Osteoblast (primary cell): ENCODE results near the gene OPCML. TPM values are rescaled to one million over a fixed set of nuclear protein-coding genes. Genes with fewer than 3 reads are reported as not detected.

Source experiments
- DNase-seq: peaks from one replicate; pipeline ENCODE4 v3.0.0; 2011; ENCODE audit warnings: low spot score, mixed read lengths; ENCODE audit not compliant: insufficient read length; ENCODE audit errors: missing footprints
- H2AFZ ChIP-seq: 2 replicates; pipeline ENCODE4 v1.6.0; 2011; ENCODE audit warnings: mild to moderate bottlenecking, low read length
- H3K27ac ChIP-seq: 2 replicates; pipeline ENCODE4 v1.5.1; 2011; ENCODE audit warnings: mild to moderate bottlenecking, low read depth, low read length, moderate library complexity
- H3K27me3 ChIP-seq: 2 replicates; pipeline ENCODE4 v1.6.0; 2012; ENCODE audit warnings: mild to moderate bottlenecking, control low read depth, inconsistent platforms, low read length, moderate library complexity; ENCODE audit not compliant: insufficient read depth
- H3K36me3 ChIP-seq: 2 replicates; pipeline ENCODE4 v1.5.1; 2011; ENCODE audit warnings: mild to moderate bottlenecking, low read length, control low read depth, moderate library complexity; ENCODE audit not compliant: insufficient read depth
- H3K4me1 ChIP-seq: 2 replicates; pipeline ENCODE4 v1.5.1; 2011; ENCODE audit warnings: mild to moderate bottlenecking, low read length, control low read depth, moderate library complexity; ENCODE audit not compliant: insufficient read depth
- H3K4me2 ChIP-seq: 2 replicates; pipeline ENCODE4 v1.6.0; 2011; ENCODE audit warnings: mild to moderate bottlenecking, low read length; ENCODE audit not compliant: insufficient read depth
- H3K4me3 ChIP-seq: fragments of 200-600 bp; sonication (generic); 3 replicates; pipeline ENCODE4 v1.5.1; 2012; ENCODE audit warnings: mild to moderate bottlenecking, low read length, inconsistent platforms; ENCODE audit not compliant: insufficient read depth
- H3K79me2 ChIP-seq: 2 replicates; pipeline ENCODE4 v1.6.0; 2012; ENCODE audit warnings: mild to moderate bottlenecking, low read length, control low read depth, inconsistent platforms; ENCODE audit not compliant: insufficient read depth
- H3K9me3 ChIP-seq: 2 replicates; pipeline ENCODE4 v1.5.1; 2011; ENCODE audit warnings: low read depth, low read length, control low read depth
- H4K20me1 ChIP-seq: 2 replicates; pipeline ENCODE4 v1.6.0; 2012; ENCODE audit warnings: mild to moderate bottlenecking, low read length, control low read depth; ENCODE audit not compliant: insufficient read depth
- CTCF ChIP-seq: IDR thresholded peaks from 2 replicates; pipeline ENCODE4 v1.5.1; 2011; ENCODE audit warnings: mild to moderate bottlenecking, low read depth, low read length, moderate library complexity; ENCODE audit errors: extremely low read depth
- total RNA-seq: library from RNA; depleted of rRNA; stranded (reverse); fragments of >200 nt; gene quantifications from 2 replicates; pipeline ENCODE4 v1.2.3, GENCODE V29; 2012

The OPCML gene
- total RNA-seq, 1 donor = 0.36 TPM

- H3K27me3 ChIP-seq = no peaks in the 10 kb centered on the region
- no peaks in the 10 kb centered on the region for H3K4me1 ChIP-seq
- TF ChIP-seq CTCF = no peak
- H3K27ac ChIP-seq = no peak overlapping the region
- H2AFZ ChIP-seq = no peak overlapping the region
- DNase-seq = no peak
- no peaks in the 10 kb centered on the region for H3K36me3 ChIP-seq
- H3K9me3 ChIP-seq = no peaks in the 10 kb centered on the region
- no peaks in the 10 kb centered on the region for H3K79me2 ChIP-seq
- H3K4me3 ChIP-seq = no peak overlapping the region
- no peaks in the 10 kb centered on the region for H4K20me1 ChIP-seq
- H3K4me2 ChIP-seq = no peak overlapping the region
Measured at GRCh38 chr11:133541021-133541719, 8.9 kb upstream of the OPCML start.

DNA sequence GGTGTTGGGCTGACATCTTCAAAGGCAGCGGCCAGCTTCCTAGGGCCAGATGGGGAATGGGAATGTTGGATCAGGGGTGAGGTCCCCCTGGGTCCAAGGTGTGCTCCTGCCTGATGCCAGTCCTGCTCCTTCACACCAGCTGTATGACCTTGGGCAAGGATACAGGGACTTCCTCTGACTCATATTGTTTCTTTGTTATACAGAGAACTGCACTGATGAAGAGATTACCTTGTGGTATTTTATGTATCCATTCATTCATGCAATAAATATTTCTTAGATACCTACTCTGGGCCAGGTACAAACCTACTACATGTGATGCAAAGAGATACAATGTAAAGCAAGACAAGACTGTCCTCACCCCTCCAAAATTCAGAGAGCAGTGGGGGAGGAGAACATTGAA is 3.9 kb upstream of the OPCML start:
- H3K79me2 ChIP-seq = no peaks in the 10 kb centered on the region
- no peak overlapping the region for H3K4me2 ChIP-seq
- H3K27ac ChIP-seq = no peak overlapping the region
- no peak overlapping the region for H3K4me3 ChIP-seq
- no peaks in the 10 kb centered on the region for H3K27me3 ChIP-seq
- no peak overlapping the region for H2AFZ ChIP-seq
- H3K9me3 ChIP-seq = no peaks in the 10 kb centered on the region
- no peak for TF ChIP-seq CTCF
- no peaks in the 10 kb centered on the region for H3K4me1 ChIP-seq
- H4K20me1 ChIP-seq = no peaks in the 10 kb centered on the region
- no peak for DNase-seq
- no peaks in the 10 kb centered on the region for H3K36me3 ChIP-seq

- Histone ChIP-seq H3K4me1 (no peaks in the 10 kb centered on the region), H3K9me3 (no peaks in the 10 kb centered on the region), H3K36me3 (no peaks in the 10 kb centered on the region), H3K4me2 (no peak overlapping the region), H3K27ac (no peak overlapping the region), H3K4me3 (no peak overlapping the region), H3K27me3 (no peaks in the 10 kb centered on the region), H2AFZ (no peak overlapping the region), H4K20me1 (no peaks in the 10 kb centered on the region), H3K79me2 (no peaks in the 10 kb centered on the region)
- no peak for DNase-seq
- no peak for TF ChIP-seq CTCF
Measured at GRCh38 chr11:133533205-133533604, 904 bp upstream of the OPCML start.

DNA sequence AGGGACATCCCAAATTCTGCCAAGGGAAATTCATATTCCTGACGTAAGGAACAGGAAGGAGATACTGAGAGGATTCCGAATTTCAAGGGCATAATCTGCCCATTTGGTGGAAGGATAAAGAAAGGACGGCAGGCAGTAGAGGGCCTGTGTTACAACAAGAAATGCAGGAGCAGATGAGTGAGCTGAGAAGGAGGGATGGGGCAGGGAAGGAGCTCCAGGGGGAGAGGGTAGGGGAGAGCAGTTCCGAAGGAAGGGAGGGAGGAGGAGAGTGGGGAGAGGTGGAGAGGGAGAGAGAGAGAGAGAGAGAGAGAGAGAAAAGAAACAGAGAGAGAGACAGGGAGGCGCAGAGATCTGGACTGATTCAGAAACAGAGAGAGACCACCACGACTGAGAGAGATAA is 843 bp downstream of the OPCML start:
- H3K4me3 ChIP-seq = no peak overlapping the region
- H3K27ac ChIP-seq = no peak overlapping the region
- no peaks in the 10 kb centered on the region for H3K9me3 ChIP-seq
- no peaks in the 10 kb centered on the region for H3K36me3 ChIP-seq
- H4K20me1 ChIP-seq = no peaks in the 10 kb centered on the region
- no peak overlapping the region for H2AFZ ChIP-seq
- TF ChIP-seq CTCF = no peak
- no peaks in the 10 kb centered on the region for H3K4me1 ChIP-seq
- H3K27me3 ChIP-seq = no peaks in the 10 kb centered on the region
- no peaks in the 10 kb centered on the region for H3K79me2 ChIP-seq
- no peak overlapping the region for H3K4me2 ChIP-seq
- DNase-seq = no peak
